Measurements from ENCODE around the gene PFKFB1. TPM values are rescaled to one million over a fixed set of nuclear protein-coding genes. Genes with fewer than 3 reads are reported as not detected.

Gene PFKFB1
- total RNA-seq = not detected in 2 replicates

- DNase-seq (ENCODE audit: insufficient read length, low spot score, missing footprints) = no peak
- Histone ChIP-seq H3K4me3 (ENCODE audit: insufficient read depth, low read length) (no peak within 1 kb of the TSS), H3K27ac (ENCODE audit: low read depth, low read length) (no peak within 1 kb of the TSS), H4K20me1 (ENCODE audit: insufficient read depth, low read length) (no peaks in the 10 kb centered on the region), H3K36me3 (ENCODE audit: insufficient read depth, low read length) (no peaks in the 10 kb centered on the region), H3K4me2 (ENCODE audit: insufficient read depth, low read length) (no peak within 1 kb of the TSS), H3K4me1 (ENCODE audit: insufficient read depth, low read length) (peaks cover 2% of the 10 kb centered on the region), H2AFZ (ENCODE audit: low read length) (no peak within 1 kb of the TSS), H3K9me3 (ENCODE audit: low read depth, low read length) (no peaks in the 10 kb centered on the region), H3K79me2 (ENCODE audit: insufficient read depth, low read length) (no peaks in the 10 kb centered on the region), H3K27me3 (ENCODE audit: insufficient read depth, low read length) (peaks cover 10% of the 10 kb centered on the region)
- no peak for TF ChIP-seq CTCF (IDR thresholded peaks at IDR 0.05; ENCODE audit: extremely low read depth, low read depth, low read length)
These were observed at the start of gene PFKFB1 for GRCh38 chrX:54994099-54994498. Gene PFKFB1 (minus strand): TSS chrX:54994188. CDS start chrX:54994007, 181 bp downstream.

- H3K4me3 ChIP-seq (ENCODE audit: insufficient read depth, low read length) = no peak overlapping the region
- no peaks in the 10 kb centered on the region for H3K36me3 ChIP-seq (ENCODE audit: insufficient read depth, low read length)
- H3K4me2 ChIP-seq (ENCODE audit: insufficient read depth, low read length) = no peak overlapping the region
- H4K20me1 ChIP-seq (ENCODE audit: insufficient read depth, low read length) = no peaks in the 10 kb centered on the region
- H3K27ac ChIP-seq (ENCODE audit: low read depth, low read length) = no peak overlapping the region
- H3K9me3 ChIP-seq (ENCODE audit: low read depth, low read length) = no peaks in the 10 kb centered on the region
- H3K79me2 ChIP-seq (ENCODE audit: insufficient read depth, low read length) = no peaks in the 10 kb centered on the region
- DNase-seq (ENCODE audit: insufficient read length, low spot score, missing footprints) = no peak
- H3K4me1 ChIP-seq (ENCODE audit: insufficient read depth, low read length) = peaks cover 6% of the 10 kb centered on the region
- no peak for TF ChIP-seq CTCF (IDR thresholded peaks at IDR 0.05; ENCODE audit: extremely low read depth, low read depth, low read length)
- no peak overlapping the region for H2AFZ ChIP-seq (ENCODE audit: low read length)
- H3K27me3 ChIP-seq (ENCODE audit: insufficient read depth, low read length) = no peaks in the 10 kb centered on the region
These were observed 47.5 kb upstream of the PFKFB1 start for GRCh38 chrX:55041514-55041913.

GRCh38 chrX:55039471-55039870, 45.5 kb upstream of the PFKFB1 start:
- Histone ChIP-seq H3K4me3 (ENCODE audit: insufficient read depth, low read length) (no peak overlapping the region), H3K4me1 (ENCODE audit: insufficient read depth, low read length) (peaks cover 6% of the 10 kb centered on the region), H2AFZ (ENCODE audit: low read length) (no peak overlapping the region), H3K36me3 (ENCODE audit: insufficient read depth, low read length) (no peaks in the 10 kb centered on the region), H3K27me3 (ENCODE audit: insufficient read depth, low read length) (no peaks in the 10 kb centered on the region), H4K20me1 (ENCODE audit: insufficient read depth, low read length) (no peaks in the 10 kb centered on the region), H3K4me2 (ENCODE audit: insufficient read depth, low read length) (no peak overlapping the region), H3K27ac (ENCODE audit: low read depth, low read length) (no peak overlapping the region), H3K79me2 (ENCODE audit: insufficient read depth, low read length) (no peaks in the 10 kb centered on the region), H3K9me3 (ENCODE audit: low read depth, low read length) (no peaks in the 10 kb centered on the region)
- no peak for TF ChIP-seq CTCF (IDR thresholded peaks at IDR 0.05; ENCODE audit: extremely low read depth, low read depth, low read length)
- DNase-seq (ENCODE audit: insufficient read length, low spot score, missing footprints) = peak; percentile 35

- DNase-seq (ENCODE audit: insufficient read length, low spot score, missing footprints) = no peak
- TF ChIP-seq CTCF (IDR thresholded peaks at IDR 0.05; ENCODE audit: extremely low read depth, low read depth, low read length) = no peak
- no peaks in the 10 kb centered on the region for H3K4me1 ChIP-seq (ENCODE audit: insufficient read depth, low read length)
These were observed 39.4 kb upstream of the PFKFB1 start for GRCh38 chrX:55033429-55033828.

More at GRCh38 chrX:55033429-55033828, 39.4 kb upstream of the PFKFB1 start:
- Histone ChIP-seq H4K20me1 (ENCODE audit: insufficient read depth, low read length) (no peaks in the 10 kb centered on the region), H3K27ac (ENCODE audit: low read depth, low read length) (no peak overlapping the region), H3K79me2 (ENCODE audit: insufficient read depth, low read length) (no peaks in the 10 kb centered on the region), H3K4me2 (ENCODE audit: insufficient read depth, low read length) (no peak overlapping the region), H3K9me3 (ENCODE audit: low read depth, low read length) (no peaks in the 10 kb centered on the region), H2AFZ (ENCODE audit: low read length) (no peak overlapping the region), H3K36me3 (ENCODE audit: insufficient read depth, low read length) (no peaks in the 10 kb centered on the region), H3K27me3 (ENCODE audit: insufficient read depth, low read length) (no peaks in the 10 kb centered on the region), H3K4me3 (ENCODE audit: insufficient read depth, low read length) (no peak overlapping the region)
